HL-60/S4 (cell line): Measurements from ENCODE around the gene TTC9.
"Not testable (repeated sequence)": the region's sequence is repeated elsewhere in the genome, so short reads cannot be mapped to it uniquely, and the experiment has no call there.

Source experiments
- in situ Hi-C: fragments of 300-500 bp; cut with MboI; formaldehyde crosslinking; loops from 2 replicates; pipeline ENCODE4 v1.14.3; 2022; ENCODE audit warnings: low sequenced_read_pairs

Gene TTC9

DNA sequence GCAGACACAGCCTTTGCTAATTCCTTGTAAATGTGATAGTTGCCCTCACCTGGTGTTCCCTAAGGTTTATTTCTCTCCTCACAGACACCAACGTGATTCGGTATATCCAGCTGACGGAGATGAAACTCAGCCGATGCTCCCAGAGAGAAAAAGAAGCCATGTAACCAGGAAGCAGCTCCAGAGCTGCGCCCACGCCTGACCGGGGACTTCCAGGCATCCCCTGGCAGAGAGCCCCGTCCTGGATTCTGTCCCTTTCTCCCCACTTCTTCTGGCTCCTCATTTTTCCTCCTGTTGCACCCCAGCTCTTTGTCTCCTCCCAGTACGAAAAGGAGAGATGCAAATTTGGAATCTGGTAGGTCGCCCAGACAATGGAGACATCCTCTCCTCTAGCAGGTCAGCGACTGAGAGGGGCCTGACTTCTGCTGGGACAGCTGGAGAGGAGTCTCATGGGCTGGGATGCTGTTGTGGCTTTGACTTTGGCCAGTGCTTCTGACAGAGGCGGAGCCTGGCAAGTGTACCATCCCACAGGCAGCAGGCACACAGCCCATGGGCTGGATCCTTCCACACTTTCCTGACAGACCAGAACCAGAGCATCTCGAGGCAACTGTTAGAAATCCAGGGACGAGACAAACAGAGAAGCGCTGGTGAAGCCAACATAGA is 29.4 kb downstream of the TTC9 start:
- in situ Hi-C loops: no loop called here

DNA sequence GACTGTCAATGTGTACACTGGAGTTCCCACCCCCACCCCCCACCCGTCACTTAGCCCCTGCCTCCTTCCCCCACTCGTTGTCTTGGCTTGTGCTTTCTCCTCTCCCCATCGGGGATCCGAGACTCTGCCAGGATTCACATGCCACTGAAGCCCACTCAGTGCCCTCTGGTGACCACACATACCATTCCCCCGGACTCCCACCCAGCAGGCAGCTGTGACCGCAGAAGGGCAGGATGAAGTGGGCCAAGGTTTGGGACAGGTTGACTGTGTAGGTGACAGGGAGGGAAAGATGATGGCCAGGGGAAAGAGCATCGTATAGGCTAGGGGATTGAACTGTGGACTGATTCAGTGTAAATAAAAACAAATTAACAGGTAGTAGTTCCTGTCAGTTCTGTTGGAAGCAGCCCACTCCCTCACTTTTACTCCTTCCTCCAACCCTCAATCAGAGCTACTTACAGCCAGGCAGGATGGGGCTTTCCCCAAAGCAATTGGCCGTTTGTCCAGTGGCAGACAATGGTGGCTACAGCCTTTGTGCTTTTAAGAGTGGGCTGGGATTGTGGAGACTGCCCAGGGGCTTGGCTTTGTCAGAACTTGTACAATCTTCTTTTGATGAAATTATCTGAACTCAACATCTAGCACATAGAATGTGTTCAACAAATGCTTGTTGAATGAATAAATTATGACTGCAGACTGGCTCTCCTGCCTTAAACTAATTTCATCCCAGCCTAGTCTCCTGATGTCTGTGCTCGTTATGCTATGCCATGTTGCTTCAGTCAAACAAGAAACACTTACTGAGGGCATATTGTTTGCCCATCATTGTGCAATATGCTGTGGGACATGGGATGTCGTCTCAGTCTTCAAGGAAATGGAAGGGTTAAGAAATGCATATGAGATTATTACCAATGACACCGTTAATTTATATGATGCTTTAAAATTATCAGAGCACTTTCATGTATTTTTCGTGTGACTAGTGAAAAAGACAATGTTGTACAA is 30.2 kb downstream of the TTC9 start:
- in situ Hi-C loops: no loop called here

DNA sequence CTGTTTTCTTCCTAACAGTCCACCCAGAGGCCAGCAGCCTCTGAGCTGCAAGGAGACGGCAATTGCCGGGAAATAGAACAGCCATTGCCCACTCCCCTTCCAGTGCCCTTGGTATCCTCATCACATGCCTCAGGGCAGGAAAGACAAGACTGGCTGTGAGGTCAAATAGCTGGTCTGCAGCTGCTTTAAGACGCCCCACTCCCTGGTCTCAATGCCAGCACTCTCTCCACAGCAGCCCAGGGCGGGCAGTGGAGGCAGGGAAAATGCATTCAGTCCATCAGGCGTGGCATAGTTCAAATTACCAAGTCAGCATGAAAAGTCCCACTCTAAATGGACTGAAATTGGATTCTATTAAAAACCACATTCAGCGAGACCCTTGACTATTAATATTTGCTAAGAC is 35.6 kb downstream of the TTC9 start:
- in situ Hi-C loops: no loop called here

DNA sequence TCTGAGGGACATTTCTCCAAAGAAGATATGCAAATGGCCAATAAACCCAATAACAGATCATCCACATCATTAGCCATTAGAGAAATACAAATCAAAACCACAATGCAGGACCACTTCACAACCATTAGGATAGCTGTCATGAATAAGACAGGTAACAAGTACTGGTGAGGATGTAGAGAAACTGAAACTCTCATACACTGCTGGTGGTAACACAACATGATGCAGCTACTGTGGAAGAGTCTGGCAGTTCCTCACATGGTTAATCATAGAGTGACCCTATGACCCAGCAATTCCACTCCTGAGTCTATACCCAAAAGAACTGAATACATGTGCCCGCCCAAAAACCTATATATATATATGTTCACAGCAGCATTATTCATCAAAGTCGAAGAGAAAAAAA is 39.0 kb downstream of the TTC9 start:
- in situ Hi-C loops: no loop called here

DNA sequence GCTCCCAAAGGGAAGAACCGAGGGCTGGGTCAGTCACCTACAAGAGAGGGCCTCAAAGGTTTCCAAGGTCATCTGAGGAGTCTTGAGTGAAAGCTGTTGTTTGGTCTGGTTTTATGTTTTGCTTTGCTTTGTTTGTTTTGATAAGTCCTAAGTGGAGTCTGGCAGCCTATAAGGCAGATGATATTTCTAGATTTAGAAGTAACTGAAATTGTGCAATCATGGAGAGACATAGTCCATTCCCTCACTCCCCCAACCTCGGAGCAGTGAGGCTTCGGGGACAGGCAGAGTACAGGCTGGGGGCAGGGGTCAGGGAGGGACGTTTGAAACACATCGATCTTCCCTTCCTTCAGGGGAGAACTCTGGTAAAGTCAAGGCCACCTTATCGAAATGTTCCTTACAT is 42.3 kb downstream of the TTC9 start:
- in situ Hi-C loops: no loop called here

DNA sequence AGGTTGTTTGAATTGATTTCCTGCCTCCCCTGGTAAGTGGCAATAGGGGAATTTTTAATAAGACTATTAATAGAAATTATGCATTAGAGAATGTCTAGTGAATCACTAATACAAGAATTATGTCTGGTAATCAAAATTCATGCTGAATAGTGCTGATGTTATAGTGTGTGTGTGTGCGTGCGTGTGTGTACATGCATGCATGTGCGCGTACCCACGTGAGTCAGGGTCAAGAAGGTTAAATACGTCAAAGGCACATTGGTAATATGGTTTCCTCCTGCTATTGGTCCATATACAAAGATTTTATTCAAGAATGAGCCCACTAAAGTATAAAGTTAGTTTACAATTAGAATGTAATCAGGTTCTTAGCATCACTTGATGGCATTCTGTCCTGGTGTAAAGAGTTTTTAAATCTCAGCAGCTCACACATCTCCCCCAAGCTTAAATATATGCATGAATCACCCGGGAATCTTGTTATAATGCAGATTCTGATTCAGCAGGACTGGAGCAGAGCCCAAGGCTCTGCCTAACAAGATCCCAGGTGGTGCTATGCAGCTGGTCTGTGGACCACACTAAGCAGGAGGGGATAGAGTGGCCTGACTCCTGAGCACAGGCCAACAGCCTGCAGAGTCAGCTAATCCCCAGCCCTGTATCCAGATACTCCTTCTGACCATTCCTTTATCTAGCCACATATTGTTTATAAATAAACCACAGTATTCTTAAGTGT is 43.9 kb downstream of the TTC9 start:
- in situ Hi-C loops: no loop called here

DNA sequence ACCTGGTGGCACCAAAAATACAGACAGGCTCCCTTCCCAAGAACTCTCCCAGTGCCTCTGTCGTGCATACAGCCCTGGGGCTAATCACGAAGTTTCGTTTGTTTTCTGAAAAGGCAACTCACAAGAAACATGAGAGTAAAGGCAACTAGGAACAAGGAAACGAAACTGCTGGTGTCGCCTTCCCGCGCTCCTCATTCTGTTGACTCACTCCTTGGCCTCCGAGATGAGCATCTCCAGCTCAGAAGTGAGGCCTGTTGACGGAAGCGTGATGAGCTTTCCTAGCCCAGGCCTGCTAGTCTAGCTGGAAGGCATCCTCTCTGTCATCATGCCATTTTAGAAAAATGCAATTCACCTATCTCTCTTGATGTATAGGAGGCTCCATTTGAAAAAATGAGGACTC is 50.5 kb downstream of the TTC9 start:
- in situ Hi-C loops: no loop called here

DNA sequence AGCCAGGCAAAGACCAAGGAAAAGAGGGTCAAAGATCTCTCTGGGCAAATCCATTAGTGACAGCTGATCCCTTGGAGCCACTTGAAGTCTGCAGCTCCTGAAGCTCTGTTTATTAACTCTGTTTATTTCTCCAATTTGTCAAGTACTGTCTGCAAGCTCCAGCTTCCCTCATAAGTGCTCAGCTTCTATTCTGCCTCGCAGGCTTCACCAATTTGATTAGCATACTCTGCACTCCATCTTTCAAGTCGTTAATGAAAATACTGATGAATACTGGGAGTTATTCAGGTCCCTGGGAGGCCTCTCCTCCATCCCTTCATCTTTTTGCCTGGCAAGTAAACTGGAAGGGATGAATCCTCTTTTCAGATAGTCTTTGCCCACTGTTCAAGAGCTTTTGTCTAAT is 54.3 kb downstream of the TTC9 start:
- in situ Hi-C loops: no loop called here

DNA sequence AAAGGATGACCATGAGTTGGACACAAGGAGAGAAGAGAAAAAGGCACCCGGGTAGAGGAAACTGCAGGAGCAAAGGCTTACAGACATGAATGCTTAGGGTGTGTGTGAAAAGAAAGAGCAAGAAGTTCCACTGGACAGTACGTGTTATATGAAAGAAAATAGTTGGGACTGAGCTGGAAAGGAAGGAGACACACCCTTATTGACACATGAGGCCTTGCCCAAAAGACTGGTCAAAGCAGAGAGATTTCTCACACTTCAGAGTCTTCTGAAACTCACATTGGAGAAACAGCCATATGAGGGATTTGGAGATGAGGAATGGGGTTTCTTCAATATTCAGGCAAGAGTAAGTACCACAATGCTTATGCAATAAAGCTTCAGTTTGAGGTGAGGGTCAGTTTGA is 56.0 kb downstream of the TTC9 start:
- in situ Hi-C loops: no loop called here

DNA sequence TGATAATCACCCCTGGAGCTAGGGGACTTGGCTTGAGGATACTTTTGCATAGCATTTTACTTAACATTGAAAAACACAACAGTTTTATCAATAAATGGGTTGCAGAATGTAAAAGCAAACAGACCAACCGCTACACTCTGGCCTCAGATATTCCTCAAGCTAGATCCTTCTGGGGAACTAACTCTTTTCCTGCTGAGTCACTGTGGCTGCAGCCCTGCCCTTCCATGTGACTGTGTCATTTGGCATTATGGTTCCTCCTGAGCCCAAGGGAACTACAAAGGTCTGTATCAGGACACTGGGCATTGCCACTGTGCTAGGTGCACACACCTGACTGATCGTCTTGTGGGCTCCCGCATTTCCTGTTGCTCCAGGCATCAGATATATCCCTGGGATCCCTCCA is 56.6 kb downstream of the TTC9 start:
- in situ Hi-C loops: no loop called here

DNA sequence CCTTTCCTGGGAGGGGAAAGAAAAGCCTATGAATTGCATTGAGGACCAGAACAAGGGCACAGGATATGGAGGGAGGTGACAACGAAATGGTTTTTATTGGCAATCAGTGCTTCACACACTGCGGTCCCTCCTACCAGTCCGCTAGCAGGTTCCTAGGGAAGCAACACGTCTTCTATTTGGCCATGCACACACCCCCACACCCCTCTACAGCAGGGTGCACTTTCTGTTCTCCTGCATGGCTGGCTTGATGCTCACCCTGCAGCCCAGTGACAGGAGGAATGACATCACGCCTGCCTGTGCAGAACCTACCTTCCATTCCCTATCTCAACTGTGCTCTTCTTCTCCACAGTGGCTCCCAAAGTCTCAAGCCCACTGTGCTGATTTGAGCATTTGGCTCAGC is 57.9 kb downstream of the TTC9 start:
- in situ Hi-C loops: no loop called here

DNA sequence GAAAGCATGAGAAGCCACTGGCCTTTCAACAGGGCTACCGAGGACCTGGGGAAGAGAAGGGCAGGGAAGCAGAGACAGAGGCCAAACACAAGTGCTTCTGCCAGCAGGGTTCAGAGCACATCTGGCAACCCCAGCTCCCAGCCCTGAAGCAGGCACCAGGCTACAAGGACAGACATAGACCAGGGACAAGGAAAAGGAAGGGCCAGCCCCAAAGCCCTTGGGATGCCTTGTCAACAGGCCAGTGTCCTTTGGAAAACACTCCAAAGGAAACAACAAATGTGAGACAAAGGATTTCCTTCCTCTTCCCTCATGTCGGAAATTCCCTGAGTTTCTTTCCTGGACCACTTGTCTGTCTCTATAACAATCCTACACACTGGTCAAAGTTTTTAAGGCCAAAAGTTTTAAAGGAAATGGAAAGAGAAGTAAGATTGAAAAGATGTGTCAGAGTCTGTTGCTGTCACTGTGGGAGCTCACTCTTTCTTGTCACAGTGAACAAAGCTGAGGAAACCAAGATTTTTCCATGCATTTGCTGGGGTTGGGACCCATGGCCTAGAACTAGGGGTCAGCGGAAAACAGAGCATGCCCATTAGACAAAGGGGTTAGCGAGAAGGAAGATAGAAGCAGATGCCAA is 59.4 kb downstream of the TTC9 start:
- in situ Hi-C loops: no loop called here

DNA sequence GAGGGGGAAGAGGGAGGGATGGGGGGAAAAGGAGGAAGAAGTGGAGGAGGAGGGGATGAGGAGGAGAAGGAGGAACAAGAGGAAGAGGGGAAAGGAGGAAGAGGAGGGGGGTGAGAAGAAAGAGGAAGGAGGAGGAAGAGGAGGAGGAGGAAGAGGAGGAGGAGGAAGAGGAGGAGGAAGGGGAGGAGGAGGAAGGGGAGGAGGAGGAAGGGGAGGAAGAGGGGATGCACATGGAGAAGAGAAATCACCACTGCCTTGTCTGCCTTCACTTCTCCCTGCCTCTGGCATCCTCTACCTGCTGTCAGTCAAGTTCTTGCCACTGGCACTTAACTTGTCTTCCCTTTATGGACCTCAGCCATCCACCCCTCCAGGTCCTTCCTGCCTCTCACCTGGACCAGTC is 59.9 kb downstream of the TTC9 start:
- in situ Hi-C loops: no loop called here

DNA sequence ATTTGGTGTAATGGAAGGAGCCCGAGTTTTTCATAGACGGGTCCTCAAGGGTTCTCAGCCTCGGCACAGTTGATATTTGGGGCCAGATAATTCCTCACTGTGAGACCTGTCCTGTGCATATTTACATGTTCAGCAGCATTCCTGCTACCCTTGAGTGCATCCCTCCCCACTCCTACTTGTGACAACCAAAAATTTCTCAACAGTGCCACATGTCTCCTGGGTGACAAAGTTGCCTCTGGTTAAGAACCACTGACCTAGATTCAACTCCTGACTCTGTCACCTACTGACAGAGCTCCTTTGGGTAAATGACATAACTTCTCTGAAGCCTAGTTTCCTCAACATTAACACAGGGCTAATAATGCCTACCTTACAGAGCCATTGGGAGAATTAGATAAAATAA is 60.4 kb downstream of the TTC9 start:
- in situ Hi-C loops: no loop called here

DNA sequence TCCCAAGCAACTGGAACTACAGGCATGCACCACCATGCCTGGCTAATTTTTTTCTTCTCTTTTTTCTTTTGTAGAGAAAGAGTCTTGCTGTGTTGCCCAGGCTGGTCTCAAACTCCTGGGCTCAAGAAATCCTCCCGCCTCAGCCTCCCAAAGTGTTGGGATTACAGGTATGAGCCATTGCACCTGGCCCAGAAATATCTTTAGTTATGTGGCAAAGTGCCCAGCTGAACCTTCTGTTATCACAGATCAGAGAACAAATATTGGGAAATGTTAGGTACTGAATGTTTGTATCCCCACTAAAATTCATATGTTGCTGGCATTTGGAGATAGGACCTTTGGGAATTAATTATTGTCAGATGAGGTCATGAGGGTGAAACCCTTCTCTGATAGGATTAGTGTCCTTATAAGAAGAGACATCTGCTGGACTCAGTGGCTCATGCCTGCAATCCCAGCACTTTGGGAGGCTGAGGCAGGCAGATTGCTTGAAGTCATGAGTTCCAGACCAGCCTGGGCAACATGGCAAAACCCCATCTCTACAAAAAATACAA is 62.0 kb downstream of the TTC9 start:
- in situ Hi-C loops: not testable (repeated sequence)

DNA sequence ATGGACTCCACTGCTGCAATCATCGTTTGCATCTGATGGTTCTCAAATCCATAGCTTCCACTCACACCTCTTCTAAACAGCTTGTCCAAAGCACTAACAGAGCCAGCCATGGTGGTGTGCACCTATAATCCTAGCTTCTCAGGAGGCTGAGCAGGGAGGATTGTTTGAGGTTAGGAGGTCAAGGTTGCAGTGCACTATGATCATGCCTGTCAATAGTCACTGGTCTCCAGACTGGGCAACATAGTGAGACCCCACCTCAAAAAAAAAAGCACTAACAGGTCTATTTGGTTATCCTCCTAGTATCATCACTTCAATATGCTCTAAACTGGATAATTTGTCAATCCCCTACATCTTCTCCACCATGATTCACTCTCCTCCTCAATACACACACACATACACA is 63.2 kb downstream of the TTC9 start:
- in situ Hi-C loops: no loop called here

DNA sequence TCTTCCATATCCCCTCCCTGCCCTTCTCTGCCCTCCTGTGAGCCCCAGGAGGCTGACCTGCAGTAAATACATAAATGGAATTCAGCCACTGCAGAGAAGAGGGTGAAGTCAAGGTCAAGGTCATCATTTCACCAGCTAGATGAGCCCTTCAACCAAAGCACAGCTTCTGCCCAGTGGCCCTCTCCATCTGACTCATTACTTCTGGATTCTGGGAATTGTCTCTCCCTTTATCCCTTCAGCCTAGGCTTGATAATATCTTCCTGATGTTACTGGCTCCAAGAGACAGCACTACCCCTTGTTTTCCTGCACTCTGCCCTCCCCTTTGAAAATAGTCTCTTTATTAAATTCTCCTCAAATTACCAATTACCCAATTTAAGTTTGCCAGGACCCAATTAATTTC is 64.5 kb downstream of the TTC9 start:
- in situ Hi-C loops: no loop called here

DNA sequence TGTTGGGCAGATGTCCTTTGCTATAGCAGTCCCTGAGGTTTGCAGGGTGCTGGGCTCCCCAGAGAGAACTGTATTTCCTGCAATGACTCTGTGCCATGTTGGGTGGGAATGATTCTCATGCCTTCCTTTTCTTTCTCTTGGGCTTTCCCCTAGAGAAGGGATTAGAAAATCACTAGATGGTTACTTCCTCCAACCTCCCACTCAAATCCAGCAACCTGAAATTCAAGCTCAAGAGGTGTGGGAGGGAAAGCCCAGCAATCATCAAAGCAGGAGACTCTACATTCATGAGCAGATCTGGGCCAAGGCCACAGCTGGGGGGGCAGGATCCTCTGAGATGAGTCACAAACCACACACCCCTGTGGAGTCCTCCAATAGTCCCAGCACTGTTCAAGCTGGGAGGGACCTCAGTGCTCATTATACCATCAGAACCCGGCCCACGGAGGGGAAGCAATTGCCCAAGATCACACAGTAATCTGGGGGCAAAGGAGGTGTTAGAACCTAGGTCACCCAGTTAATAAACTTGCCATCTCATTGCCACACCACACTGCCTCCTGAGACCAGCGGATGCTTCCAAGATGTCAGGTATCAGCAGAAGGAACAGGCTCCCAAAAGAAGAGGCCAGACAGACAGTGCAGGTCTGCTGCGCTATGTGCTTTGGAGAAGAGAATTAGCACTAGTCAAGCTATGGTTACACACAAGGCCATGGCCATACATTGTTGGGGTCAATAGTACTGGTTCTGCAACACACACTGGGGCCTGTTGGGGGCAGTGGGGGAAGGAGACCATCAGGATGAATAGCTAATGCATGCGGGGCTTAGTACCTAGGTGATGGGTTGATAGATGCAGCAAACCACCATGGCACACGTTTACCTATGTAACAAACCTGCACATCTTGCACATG is 65.7 kb downstream of the TTC9 start:
- in situ Hi-C loops: no loop called here

DNA sequence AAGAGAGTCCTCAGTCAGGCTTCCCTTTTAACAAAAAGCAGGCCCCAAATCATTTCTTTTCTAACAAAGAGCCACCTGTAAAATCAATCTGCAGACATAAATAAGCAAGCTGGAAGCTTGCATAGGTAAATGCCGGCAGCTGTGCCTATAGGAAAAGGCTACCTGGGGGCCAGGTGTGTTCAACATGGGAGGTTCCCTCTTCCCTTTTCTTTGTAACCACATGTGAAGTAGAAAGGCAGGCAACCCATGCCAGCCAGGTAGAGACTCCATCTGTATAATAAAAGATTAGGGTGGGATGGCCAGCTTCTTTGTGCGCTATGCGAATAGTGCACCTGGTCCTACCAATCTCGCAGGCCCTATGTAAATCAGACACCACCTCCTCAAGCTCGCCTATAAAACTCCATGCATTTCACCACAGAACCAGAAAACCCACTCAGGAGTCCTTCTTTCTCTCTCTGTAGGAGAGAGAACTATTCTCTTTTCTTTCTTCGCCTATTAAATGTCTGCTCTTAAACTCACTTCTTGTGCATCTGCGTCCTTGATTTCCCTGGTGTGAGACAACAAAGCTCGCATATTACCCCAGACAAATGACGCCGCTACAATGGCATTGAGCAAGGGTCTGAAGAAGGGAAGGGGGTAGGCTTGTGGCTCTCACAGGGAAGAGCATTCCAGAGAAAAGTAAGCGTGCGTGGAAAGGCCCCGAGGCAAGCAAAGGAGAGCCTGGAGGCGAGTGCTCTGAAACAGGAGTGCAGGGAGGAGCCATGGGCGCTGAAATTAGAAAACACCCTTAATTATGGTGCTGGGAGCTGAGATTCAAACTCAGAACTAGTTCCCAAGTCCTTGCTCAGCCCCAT is 67.2 kb downstream of the TTC9 start:
- in situ Hi-C loops: no loop called here
